Bladder microvascular endothelial cell (primary cell): ENCODE measurements around the gene TMEM128. TPM values are rescaled to one million over a fixed set of nuclear protein-coding genes. Genes with fewer than 3 reads are reported as not detected.

Experiments used
- total RNA-seq: library from RNA; depleted of rRNA; stranded (reverse); fragments of >200 nt; gene quantifications from 2 replicates; pipeline ENCODE4 v1.2.3, GENCODE V29; 2014

TMEM128 gene, protein sequence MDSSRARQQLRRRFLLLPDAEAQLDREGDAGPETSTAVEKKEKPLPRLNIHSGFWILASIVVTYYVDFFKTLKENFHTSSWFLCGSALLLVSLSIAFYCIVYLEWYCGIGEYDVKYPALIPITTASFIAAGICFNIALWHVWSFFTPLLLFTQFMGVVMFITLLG
- 12.5 and 17.5 TPM in 2 replicates for total RNA-seq

DNA sequence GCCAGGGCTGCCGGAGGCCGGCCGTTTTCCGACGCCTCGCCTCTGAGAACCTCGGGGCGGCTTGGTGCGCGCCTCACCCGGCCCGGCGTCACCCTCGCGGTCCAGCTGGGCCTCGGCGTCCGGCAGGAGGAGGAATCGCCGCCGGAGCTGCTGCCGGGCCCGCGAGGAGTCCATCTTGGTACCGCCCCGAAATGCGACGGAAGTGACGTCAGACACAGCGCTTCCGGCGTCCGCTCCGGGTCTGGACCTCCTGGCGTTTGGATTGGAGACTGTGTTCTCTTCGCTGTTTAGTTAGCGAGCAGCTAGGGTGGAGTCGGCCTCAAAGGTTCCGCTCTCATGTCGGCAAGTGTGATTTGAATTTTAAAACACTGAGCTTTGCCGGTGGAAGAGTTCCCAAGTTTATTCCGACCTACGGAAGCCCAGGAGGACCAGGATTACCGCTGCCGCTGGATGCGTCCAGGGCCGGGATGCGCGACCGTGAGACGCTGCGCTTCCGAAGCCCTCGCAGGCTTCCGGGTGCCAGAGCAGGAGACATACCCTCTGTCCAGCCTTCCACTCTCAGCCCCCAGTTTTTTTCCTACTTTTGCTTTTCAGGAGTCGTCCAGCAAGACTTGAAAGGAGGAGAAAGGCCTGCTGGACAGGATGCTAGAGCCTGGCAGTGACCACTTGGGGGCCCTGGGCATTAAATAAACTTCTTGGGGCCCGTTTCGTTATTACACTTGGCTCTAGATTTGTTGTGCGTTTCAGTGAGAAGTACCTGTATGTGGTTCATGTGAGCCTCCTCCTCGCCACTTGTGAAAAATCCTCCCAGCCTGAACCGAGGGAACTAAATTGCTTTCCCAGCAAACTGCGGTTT lies at the start of gene TMEM128:
Gene TMEM128, minus strand, starts transcription at position 195 of the 856 bp plus-strand sequence. Its CDS starts 21 bp downstream, at position 174.

DNA sequence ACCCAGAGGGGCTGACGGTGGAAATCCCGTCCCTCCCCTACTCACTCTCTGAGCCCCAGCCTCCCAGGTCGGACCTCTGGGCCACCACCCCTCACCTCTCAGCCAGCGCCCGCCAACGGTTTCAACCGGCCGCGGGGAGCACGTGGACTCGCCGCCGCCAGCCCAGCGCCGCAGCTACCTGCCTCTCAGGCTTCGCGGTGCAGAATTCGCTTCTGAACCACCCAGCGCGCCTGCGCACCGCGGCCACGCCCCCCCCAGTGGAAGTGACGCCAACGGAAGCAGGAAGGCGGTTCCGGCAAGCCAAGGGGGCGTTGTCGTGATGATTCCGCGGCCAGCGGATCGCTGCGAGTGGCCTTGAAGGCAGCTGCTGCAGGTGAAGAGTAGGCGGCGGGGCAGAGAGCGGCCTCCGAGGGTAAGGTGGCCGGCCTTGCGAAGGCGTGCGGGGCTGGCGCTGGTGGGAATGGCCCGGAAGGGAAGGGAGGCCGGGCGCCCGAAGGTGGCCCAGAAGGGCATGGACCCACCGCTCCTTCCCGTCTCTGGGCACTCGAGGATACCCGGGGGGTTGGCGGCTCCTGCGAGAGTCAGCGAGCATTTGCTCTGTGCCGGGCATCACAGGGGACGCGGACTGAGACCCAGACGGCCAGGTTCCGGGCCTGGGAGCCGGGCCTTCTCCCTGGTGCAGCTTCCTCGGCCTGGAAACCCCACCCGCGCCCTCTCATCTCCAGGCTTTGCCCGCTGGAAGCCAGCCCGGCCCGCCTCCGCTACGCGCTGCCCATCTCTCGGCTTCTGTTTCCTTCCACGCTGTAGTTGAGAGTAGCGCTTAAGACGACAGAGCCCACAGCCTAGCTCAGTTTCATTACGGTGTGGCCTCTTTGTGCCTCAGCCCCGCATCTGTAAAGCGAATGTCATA lies 42.2 kb upstream of the TMEM128 start, which contains the start of the genes LYAR and ZBTB49:
Gene LYAR, minus strand, starts transcription at position 214 of the 910 bp plus-strand sequence. CDS start 6,412 bp downstream, outside the sequence.
Gene ZBTB49, plus strand, starts transcription at position 311 of the 910 bp plus-strand sequence. CDS start 9,695 bp downstream, outside the sequence.

DNA sequence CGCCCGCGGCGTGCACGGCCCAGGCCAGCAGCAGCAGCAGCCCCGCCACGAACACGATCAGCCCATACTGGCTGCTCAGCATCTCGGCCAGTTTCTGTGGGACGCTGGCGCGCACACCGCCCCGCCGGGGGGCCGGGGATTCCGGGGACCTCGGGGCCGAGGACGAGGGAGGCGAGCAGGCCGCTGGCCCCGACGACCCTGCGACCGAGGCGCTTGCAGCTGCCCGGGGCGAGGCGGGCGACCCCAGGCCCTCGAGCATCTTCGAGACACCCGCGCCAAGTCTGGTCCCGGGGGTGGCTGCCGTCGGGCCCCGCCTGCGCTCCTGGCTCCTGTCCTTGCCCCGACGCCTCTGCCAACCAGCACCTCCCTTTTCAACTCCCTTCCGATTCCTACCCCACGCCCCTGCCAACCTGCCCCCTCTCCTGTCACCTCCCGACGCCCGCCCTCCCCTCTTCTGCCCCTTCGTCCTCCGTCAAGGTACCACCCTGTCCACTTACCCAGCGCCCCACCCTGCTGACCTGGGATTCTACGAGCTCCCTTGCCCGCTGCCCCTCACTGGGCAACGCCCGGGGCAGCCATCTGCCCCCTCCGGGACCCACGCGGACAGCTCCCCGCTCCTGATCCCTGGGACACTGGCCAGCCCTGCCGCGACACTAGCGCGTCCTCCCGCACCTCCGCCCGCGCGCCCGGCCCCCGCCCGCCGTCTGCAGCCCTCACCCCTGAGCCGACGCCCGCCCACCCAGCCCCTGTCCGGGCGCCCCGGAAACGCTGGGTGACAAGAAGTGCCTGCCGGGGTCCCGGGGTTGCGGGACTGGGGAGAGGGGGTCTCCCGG lies 21.2 kb downstream of the TMEM128 start, which contains the start of gene OTOP1:
Gene OTOP1, minus strand, starts transcription at position 324 of the 833 bp plus-strand sequence. Its CDS starts 65 bp downstream, at position 259.

Other genes starting within 250 kb of the TMEM128 start
- not detected in 2 replicates for gene OTOP1, start 21.3 kb downstream of the TMEM128 start, total RNA-seq
- gene LYAR, start 41.9 kb upstream of the TMEM128 start, total RNA-seq = 11.3 and 20.5 TPM in 2 replicates
- gene ZBTB49, start 42.0 kb upstream of the TMEM128 start, total RNA-seq = 3.4 and 6.7 TPM in 2 replicates
- 0.81 and 0.94 TPM in 2 replicates for gene NSG1, start 138.9 kb upstream of the TMEM128 start, total RNA-seq